GM18868 (cell line): ENCODE data around the gene RTRAF.

Experiments used
- ATAC-seq: cut with Tn5 transposase; IDR thresholded peaks from one replicate; pipeline ENCODE4 v1.9.1; 2021; ENCODE audit warnings: mild to moderate bottlenecking, moderate library complexity; ENCODE audit not compliant: unreplicated experiment

Gene RTRAF

GRCh38 chr14:52048641-52049204 lies 59.4 kb downstream of the RTRAF start:
- no peak for ATAC-seq

GRCh38 chr14:52049271-52049670 lies 59.9 kb downstream of the RTRAF start:
- ATAC-seq: no peak

- ATAC-seq: no peak
These were observed 60.6 kb downstream of the RTRAF start for GRCh38 chr14:52049721-52050588.

GRCh38 chr14:52051251-52051650 lies 61.9 kb downstream of the RTRAF start:
- no peak for ATAC-seq

- ATAC-seq: no peak
These were observed 62.5 kb downstream of the RTRAF start for GRCh38 chr14:52051871-52052270.

- no peak for ATAC-seq
These were observed 63.1 kb downstream of the RTRAF start for GRCh38 chr14:52052288-52052943.

GRCh38 chr14:52053044-52053443 lies 63.7 kb downstream of the RTRAF start:
- ATAC-seq: no peak

GRCh38 chr14:52054678-52055077 lies 65.3 kb downstream of the RTRAF start:
- no peak for ATAC-seq

GRCh38 chr14:52055167-52055566 lies 65.8 kb downstream of the RTRAF start:
- no peak for ATAC-seq

- no peak for ATAC-seq
These were observed 69.0 kb downstream of the RTRAF start for GRCh38 chr14:52058341-52058740.

- ATAC-seq: no peak
These were observed 70.3 kb downstream of the RTRAF start for GRCh38 chr14:52059649-52060048.

GRCh38 chr14:52060080-52060479 lies 70.7 kb downstream of the RTRAF start:
- ATAC-seq: no peak
